H1 (cell line): Measurements from ENCODE around the gene RWDD1.

Experiments used
- POLR2AphosphoS5 ChIP-seq: IDR thresholded peaks from 2 replicates; pipeline ENCODE4 v1.6.1; 2011; ENCODE audit warnings: low read depth, low read length
- YY1 ChIP-seq: IDR thresholded peaks from 2 replicates; pipeline ENCODE4 v1.6.1; 2011; ENCODE audit warnings: low read depth, mild to moderate bottlenecking, low read length

GRCh38 chr6:116528780-116529179, 42.5 kb upstream of the RWDD1 start:
- TF ChIP-seq POLR2AphosphoS5 (no peak), YY1 (no peak)
